ENCODE data around the gene MAPRE2.

DNA sequence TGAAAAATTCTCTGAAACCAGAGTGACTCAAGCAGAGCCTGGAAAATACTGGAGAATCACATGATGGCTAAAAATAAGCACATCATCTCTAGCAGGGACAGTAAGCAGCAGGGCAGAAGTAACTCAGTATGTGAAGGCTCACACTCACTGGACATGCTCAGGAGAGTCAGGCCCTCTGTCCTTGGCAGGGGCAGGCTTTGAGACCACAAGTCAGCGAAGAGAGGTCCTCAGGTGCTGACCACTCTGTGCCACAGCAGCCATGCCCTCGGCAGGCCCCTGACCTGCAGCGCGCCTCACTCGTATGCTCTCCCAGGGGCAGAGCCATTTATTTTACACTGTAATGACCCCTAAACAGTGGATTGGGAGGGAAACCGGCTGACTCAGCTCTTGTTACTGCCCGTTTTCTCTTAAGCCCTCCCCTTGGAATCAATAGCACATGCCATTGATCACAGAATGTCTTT lies 76.8 kb downstream of the MAPRE2 start:
- TF ChIP-seq, protein P1, sequence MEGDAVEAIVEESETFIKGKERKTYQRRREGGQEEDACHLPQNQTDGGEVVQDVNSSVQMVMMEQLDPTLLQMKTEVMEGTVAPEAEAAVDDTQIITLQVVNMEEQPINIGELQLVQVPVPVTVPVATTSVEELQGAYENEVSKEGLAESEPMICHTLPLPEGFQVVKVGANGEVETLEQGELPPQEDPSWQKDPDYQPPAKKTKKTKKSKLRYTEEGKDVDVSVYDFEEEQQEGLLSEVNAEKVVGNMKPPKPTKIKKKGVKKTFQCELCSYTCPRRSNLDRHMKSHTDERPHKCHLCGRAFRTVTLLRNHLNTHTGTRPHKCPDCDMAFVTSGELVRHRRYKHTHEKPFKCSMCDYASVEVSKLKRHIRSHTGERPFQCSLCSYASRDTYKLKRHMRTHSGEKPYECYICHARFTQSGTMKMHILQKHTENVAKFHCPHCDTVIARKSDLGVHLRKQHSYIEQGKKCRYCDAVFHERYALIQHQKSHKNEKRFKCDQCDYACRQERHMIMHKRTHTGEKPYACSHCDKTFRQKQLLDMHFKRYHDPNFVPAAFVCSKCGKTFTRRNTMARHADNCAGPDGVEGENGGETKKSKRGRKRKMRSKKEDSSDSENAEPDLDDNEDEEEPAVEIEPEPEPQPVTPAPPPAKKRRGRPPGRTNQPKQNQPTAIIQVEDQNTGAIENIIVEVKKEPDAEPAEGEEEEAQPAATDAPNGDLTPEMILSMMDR (IDR thresholded peaks at IDR 0.05; ENCODE audit: low read length), result no peak
- no peak for TF ChIP-seq EZH2 (optimal IDR thresholded peaks at IDR 0.05; ENCODE audit: low read depth, low read length)
- no peak for TF ChIP-seq EZH2phosphoT487 (IDR thresholded peaks at IDR 0.05; ENCODE audit: low read length)
